HG03139 (cell line): ENCODE data around the gene PTOV1.
"Not testable (repeated sequence)": the region's sequence is repeated elsewhere in the genome, so short reads cannot be mapped to it uniquely, and the experiment has no call there.

Experiments used
- ATAC-seq: cut with Tn5 transposase; IDR thresholded peaks from one replicate; pipeline ENCODE4 v1.9.1; 2021; ENCODE audit not compliant: unreplicated experiment

PTOV1 gene

GRCh38 chr19:49817964-49818648 lies 32.9 kb upstream of the PTOV1 start, which contains the start of gene MED25:
TSS of gene MED25 (plus strand) at chr19:49818289. CDS start at chr19:49818342, 53 bp downstream.
- ATAC-seq: no peak

GRCh38 chr19:49818649-49819370 lies 32.1 kb upstream of the PTOV1 start:
- no peak for ATAC-seq

GRCh38 chr19:49819452-49820115 lies 31.4 kb upstream of the PTOV1 start:
- ATAC-seq: not testable (repeated sequence)

- ATAC-seq: no peak
Observed at GRCh38 chr19:49820125-49820524, 30.8 kb upstream of the PTOV1 start.

GRCh38 chr19:49823472-49823871 lies 27.5 kb upstream of the PTOV1 start:
- ATAC-seq: no peak

GRCh38 chr19:49824662-49825061 lies 26.3 kb upstream of the PTOV1 start:
- ATAC-seq: no peak

GRCh38 chr19:49827034-49827433 lies 23.9 kb upstream of the PTOV1 start:
- no peak for ATAC-seq

GRCh38 chr19:49829200-49829599 lies 21.8 kb upstream of the PTOV1 start:
- no peak for ATAC-seq

GRCh38 chr19:49829721-49830120 lies 21.2 kb upstream of the PTOV1 start:
- ATAC-seq: no peak

GRCh38 chr19:49830766-49831165 lies 20.2 kb upstream of the PTOV1 start:
- ATAC-seq: no peak

- no peak for ATAC-seq
Observed at GRCh38 chr19:49831592-49831991, 19.4 kb upstream of the PTOV1 start.

GRCh38 chr19:49832556-49832955 lies 18.4 kb upstream of the PTOV1 start:
- no peak for ATAC-seq

- no peak for ATAC-seq
Observed at GRCh38 chr19:49833599-49833998, 17.4 kb upstream of the PTOV1 start.

GRCh38 chr19:49835562-49835961 lies 15.4 kb upstream of the PTOV1 start:
- ATAC-seq: no peak

GRCh38 chr19:49836176-49837008 lies 14.6 kb upstream of the PTOV1 start:
- no peak for ATAC-seq

GRCh38 chr19:49837009-49837310 lies 14.0 kb upstream of the PTOV1 start:
- ATAC-seq: no peak

GRCh38 chr19:49837425-49837824 lies 13.5 kb upstream of the PTOV1 start:
- ATAC-seq: no peak

GRCh38 chr19:49838885-49839588 lies 11.9 kb upstream of the PTOV1 start:
- ATAC-seq: no peak

- ATAC-seq: no peak
Observed at GRCh38 chr19:49839713-49840112, 11.2 kb upstream of the PTOV1 start.

- ATAC-seq: no peak
Observed at GRCh38 chr19:49840321-49840720, 10.6 kb upstream of the PTOV1 start.
